Vagina (tissue), 2 donors: Measurements from ENCODE around the gene LGI1.

Source experiments
- POLR2A ChIP-seq, 2 donors: fragments of 450-650 bp; IDR thresholded peaks; one replicate each; pipeline ENCODE4 v1.6.1; 2017; ENCODE audit warnings: antibody characterized with exemption in 2 of 2, mild to moderate bottlenecking in 2 of 2, moderate library complexity in 2 of 2
- POLR2AphosphoS5 ChIP-seq, 2 donors: sonication (generic); formaldehyde crosslinking; IDR thresholded peaks; one replicate each; pipeline ENCODE4 v1.9.0; 2017; ENCODE audit warnings: antibody characterized with exemption in 2 of 2, mild to moderate bottlenecking in 2 of 2, low read depth in 1 of 2; ENCODE audit not compliant: insufficient read depth in 1 of 2
- TF ChIP-seq, protein P1 (sequence below), 3 experiments: fragments of 450-650 bp in 2 of 3; fragments of 200-600 bp in 1 of 3; sonication (generic) in 1 of 3; IDR thresholded peaks; one replicate each; pipeline ENCODE4 v1.5.1; 2017 to 2019; ENCODE audit warnings: antibody characterized with exemption in 3 of 3, mild to moderate bottlenecking in 2 of 3, moderate library complexity in 2 of 3

DNA sequence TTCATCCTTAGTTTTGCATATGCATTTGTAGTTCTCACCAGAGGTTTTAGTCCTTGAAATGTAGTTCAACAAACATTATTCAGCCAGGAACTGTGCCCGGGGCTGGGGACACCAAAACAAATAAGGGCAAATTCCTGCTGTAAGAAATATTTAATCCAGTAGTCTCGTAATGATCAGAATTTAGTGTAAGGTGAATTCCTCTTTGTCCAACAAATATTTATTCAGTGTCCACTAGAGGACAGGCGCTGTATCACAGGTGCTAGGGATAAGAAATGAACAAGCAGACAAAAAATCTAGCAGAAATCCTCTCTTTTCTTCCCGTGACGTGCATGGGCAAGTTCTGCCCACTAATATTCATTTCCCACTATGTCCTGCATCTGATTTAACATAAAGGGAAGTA, 17.6 kb downstream of the LGI1 start:
- TF ChIP-seq, protein P1, sequence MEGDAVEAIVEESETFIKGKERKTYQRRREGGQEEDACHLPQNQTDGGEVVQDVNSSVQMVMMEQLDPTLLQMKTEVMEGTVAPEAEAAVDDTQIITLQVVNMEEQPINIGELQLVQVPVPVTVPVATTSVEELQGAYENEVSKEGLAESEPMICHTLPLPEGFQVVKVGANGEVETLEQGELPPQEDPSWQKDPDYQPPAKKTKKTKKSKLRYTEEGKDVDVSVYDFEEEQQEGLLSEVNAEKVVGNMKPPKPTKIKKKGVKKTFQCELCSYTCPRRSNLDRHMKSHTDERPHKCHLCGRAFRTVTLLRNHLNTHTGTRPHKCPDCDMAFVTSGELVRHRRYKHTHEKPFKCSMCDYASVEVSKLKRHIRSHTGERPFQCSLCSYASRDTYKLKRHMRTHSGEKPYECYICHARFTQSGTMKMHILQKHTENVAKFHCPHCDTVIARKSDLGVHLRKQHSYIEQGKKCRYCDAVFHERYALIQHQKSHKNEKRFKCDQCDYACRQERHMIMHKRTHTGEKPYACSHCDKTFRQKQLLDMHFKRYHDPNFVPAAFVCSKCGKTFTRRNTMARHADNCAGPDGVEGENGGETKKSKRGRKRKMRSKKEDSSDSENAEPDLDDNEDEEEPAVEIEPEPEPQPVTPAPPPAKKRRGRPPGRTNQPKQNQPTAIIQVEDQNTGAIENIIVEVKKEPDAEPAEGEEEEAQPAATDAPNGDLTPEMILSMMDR (IDR thresholded peaks at IDR 0.05), result no peak
- TF ChIP-seq POLR2AphosphoS5 (IDR thresholded peaks at IDR 0.05; ENCODE audit: insufficient read depth in 1 of 2, low read depth in 1 of 2) (no peak), POLR2A (IDR thresholded peaks at IDR 0.05) (no peak)
